Liver (tissue), 3 donors: ENCODE results near the gene PODNL1.

Source experiments
- EGR1 ChIP-seq, 2 donors: IDR thresholded peaks; 2 replicates each; pipeline ENCODE4 v1.6.1; 2016 to 2018; ENCODE audit warnings: antibody characterized with exemption in 2 of 2, low read depth in 2 of 2
- HNF4G ChIP-seq: IDR thresholded peaks from 2 replicates; pipeline ENCODE4 v1.6.1; 2016; ENCODE audit warnings: antibody characterized with exemption
- RAD21 ChIP-seq, 2 donors: IDR thresholded peaks; 2 replicates each; pipeline ENCODE4 v1.6.1; 2016; ENCODE audit warnings: antibody characterized with exemption in 2 of 2, mild to moderate bottlenecking in 2 of 2
- RXRA ChIP-seq, 2 donors: IDR thresholded peaks; 2 replicates each; pipeline ENCODE4 v1.6.1; 2017 to 2018; ENCODE audit warnings: antibody characterized with exemption in 2 of 2, mild to moderate bottlenecking in 1 of 2
- SP1 ChIP-seq: IDR thresholded peaks from 2 replicates; pipeline ENCODE4 v1.6.1; 2018; ENCODE audit warnings: antibody characterized with exemption, mild to moderate bottlenecking
- TAF1 ChIP-seq: conservative IDR thresholded peaks from 2 replicates; pipeline ENCODE4 v1.6.1; 2016; ENCODE audit warnings: antibody characterized with exemption, mild to moderate bottlenecking
- YY1 ChIP-seq: IDR thresholded peaks from 2 replicates; pipeline ENCODE4 v1.6.1; 2016; ENCODE audit warnings: antibody characterized with exemption, mild to moderate bottlenecking
- TF ChIP-seq, protein P1 (sequence below): fragments of 150-350 bp; IDR thresholded peaks from 2 replicates; pipeline ENCODE4 v1.5.1; 2017; ENCODE audit warnings: improper control_type of control experiment, low read depth, low read length; ENCODE audit not compliant: missing input control
- TF ChIP-seq, protein P2 (sequence below): IDR thresholded peaks from 2 replicates; pipeline ENCODE4 v1.6.1; 2016; ENCODE audit warnings: antibody characterized with exemption
- donor health status: healthy.
- donor health status: healthy.

DNA sequence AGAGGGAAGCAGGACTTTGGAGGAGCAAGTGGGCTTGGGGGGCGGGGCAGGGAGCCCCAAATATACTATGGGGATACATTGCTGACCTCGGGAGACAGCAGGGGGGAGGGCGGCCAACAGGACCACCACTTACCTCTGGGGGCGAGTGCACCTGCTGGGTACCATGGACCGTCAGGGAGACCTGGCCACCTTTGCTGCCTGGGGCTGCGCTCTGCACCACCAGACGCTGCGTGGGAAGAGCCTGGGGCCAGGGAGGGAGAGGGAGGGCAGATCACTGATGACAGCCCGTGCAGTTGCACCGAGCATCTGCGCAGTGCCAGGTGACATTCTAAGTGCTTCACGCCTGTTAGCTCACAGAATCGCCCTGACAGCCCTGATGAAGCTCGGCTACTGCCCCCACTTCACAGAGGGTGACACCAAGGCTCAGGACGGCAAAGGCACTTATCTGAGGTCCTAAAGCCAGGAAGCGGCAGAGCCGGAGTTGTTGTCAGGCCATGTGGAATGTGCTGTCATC, 43.8 kb upstream of the PODNL1 start:
- TF ChIP-seq, protein P1, sequence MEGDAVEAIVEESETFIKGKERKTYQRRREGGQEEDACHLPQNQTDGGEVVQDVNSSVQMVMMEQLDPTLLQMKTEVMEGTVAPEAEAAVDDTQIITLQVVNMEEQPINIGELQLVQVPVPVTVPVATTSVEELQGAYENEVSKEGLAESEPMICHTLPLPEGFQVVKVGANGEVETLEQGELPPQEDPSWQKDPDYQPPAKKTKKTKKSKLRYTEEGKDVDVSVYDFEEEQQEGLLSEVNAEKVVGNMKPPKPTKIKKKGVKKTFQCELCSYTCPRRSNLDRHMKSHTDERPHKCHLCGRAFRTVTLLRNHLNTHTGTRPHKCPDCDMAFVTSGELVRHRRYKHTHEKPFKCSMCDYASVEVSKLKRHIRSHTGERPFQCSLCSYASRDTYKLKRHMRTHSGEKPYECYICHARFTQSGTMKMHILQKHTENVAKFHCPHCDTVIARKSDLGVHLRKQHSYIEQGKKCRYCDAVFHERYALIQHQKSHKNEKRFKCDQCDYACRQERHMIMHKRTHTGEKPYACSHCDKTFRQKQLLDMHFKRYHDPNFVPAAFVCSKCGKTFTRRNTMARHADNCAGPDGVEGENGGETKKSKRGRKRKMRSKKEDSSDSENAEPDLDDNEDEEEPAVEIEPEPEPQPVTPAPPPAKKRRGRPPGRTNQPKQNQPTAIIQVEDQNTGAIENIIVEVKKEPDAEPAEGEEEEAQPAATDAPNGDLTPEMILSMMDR: no peak
- no peak for TF ChIP-seq TAF1
- no peak for TF ChIP-seq SP1
- no peak for TF ChIP-seq HNF4G
- TF ChIP-seq YY1: no peak
- TF ChIP-seq RAD21 (IDR thresholded peaks at IDR 0.05): no peak
- TF ChIP-seq, protein P2, sequence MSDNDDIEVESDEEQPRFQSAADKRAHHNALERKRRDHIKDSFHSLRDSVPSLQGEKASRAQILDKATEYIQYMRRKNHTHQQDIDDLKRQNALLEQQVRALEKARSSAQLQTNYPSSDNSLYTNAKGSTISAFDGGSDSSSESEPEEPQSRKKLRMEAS: no peak
- no peak for TF ChIP-seq RXRA (IDR thresholded peaks at IDR 0.05)
- no peak for TF ChIP-seq EGR1 (IDR thresholded peaks at IDR 0.05; ENCODE audit: low read depth in 2 of 2)
